ENCODE results near the gene CASR. TPM values are rescaled to one million over a fixed set of nuclear protein-coding genes. Genes with fewer than 3 reads are reported as not detected.
A peak's percentile ranks its signal among the peaks of the same experiment; 100 is the strongest.

CASR gene
- total RNA-seq, 2 donors from 2014 or later, result not detected

- Histone ChIP-seq H3K9me3 (no peaks in the 10 kb centered on the region), H3K27me3 (replicated peaks; ENCODE audit: insufficient read depth) (no peaks in the 10 kb centered on the region), H3K4me3 (no peak overlapping the region), H3K36me3 (no peaks in the 10 kb centered on the region), H3K27ac (no peak overlapping the region), H3K4me1 (ENCODE audit: control insufficient read depth in 1 of 2, low read depth in 2 of 2) (no peaks in the 10 kb centered on the region)
- DNase-seq (ENCODE audit: low spot score), result no peak
- ATAC-seq (ENCODE audit: insufficient number of reproducible peaks, low FRiP score, low read depth), result no peak
- no peak for TF ChIP-seq CTCF (IDR thresholded peaks at IDR 0.05)
Observed at GRCh38 chr3:122281891-122282290, 98.4 kb downstream of the CASR start.

GRCh38 chr3:122283796-122284445 lies 100.5 kb downstream of the CASR start:
- Histone ChIP-seq H3K36me3 (no peaks in the 10 kb centered on the region), H3K27me3 (replicated peaks; ENCODE audit: insufficient read depth) (no peaks in the 10 kb centered on the region), H3K4me1 (ENCODE audit: control insufficient read depth in 1 of 2, low read depth in 2 of 2) (no peaks in the 10 kb centered on the region), H3K9me3 (no peaks in the 10 kb centered on the region), H3K27ac (no peak overlapping the region), H3K4me3 (no peak overlapping the region)
- no peak for TF ChIP-seq CTCF (IDR thresholded peaks at IDR 0.05)
- DNase-seq (ENCODE audit: low spot score) (no peak), ATAC-seq (ENCODE audit: insufficient number of reproducible peaks, low FRiP score, low read depth) (no peak)

- no peaks in the 10 kb centered on the region for H3K9me3 ChIP-seq
- H3K4me3 ChIP-seq, result no peak overlapping the region
- DNase-seq (ENCODE audit: low spot score), result no peak
- no peaks in the 10 kb centered on the region for H3K36me3 ChIP-seq
- no peak for TF ChIP-seq CTCF (IDR thresholded peaks at IDR 0.05)
- no peaks in the 10 kb centered on the region for H3K4me1 ChIP-seq (ENCODE audit: control insufficient read depth in 1 of 2, low read depth in 2 of 2)
- H3K27ac ChIP-seq, result no peak overlapping the region
- H3K27me3 ChIP-seq (replicated peaks; ENCODE audit: insufficient read depth), result no peaks in the 10 kb centered on the region
- no peak for ATAC-seq (ENCODE audit: insufficient number of reproducible peaks, low FRiP score, low read depth)
Observed at GRCh38 chr3:122284486-122284885, 101.0 kb downstream of the CASR start.

GRCh38 chr3:122294359-122294758 lies 110.9 kb downstream of the CASR start:
- H3K9me3 ChIP-seq, result no peaks in the 10 kb centered on the region
- peaks cover 0 to 8% of the 10 kb centered on the region in 2 donors for H3K4me1 ChIP-seq (ENCODE audit: control insufficient read depth in 1 of 2, low read depth in 2 of 2)
- no peaks in the 10 kb centered on the region for H3K27me3 ChIP-seq (replicated peaks; ENCODE audit: insufficient read depth)
- DNase-seq (ENCODE audit: low spot score), result no peak
- H3K36me3 ChIP-seq, result no peaks in the 10 kb centered on the region
- ATAC-seq (ENCODE audit: insufficient number of reproducible peaks, low FRiP score, low read depth), result no peak
- H3K27ac ChIP-seq, result no peak overlapping the region
- TF ChIP-seq CTCF (IDR thresholded peaks at IDR 0.05), result no peak
- no peak overlapping the region for H3K4me3 ChIP-seq

GRCh38 chr3:122295266-122296062 lies 112.0 kb downstream of the CASR start:
- H3K4me3 ChIP-seq, result no peak overlapping the region
- H3K4me1 ChIP-seq (ENCODE audit: control insufficient read depth in 1 of 2, low read depth in 2 of 2), result peaks cover 0 to 8% of the 10 kb centered on the region in 2 donors
- no peak for TF ChIP-seq CTCF (IDR thresholded peaks at IDR 0.05)
- no peak for ATAC-seq (ENCODE audit: insufficient number of reproducible peaks, low FRiP score, low read depth)
- H3K27me3 ChIP-seq (replicated peaks; ENCODE audit: insufficient read depth), result no peaks in the 10 kb centered on the region
- peak overlapping the region in 1 of 2 donors; percentile 41 for H3K27ac ChIP-seq
- DNase-seq (ENCODE audit: low spot score), result no peak
- H3K9me3 ChIP-seq, result peaks cover 5% of the 10 kb centered on the region
- H3K36me3 ChIP-seq, result no peaks in the 10 kb centered on the region

Measured in thoracic aorta (tissue), 2 donors.